Measurements from ENCODE around the gene PATJ.

GRCh38 chr1:61776091-61776490, 33.8 kb downstream of the PATJ start:
- no peak for TF ChIP-seq EP300 (IDR thresholded peaks at IDR 0.05)
- TF ChIP-seq CTCF (IDR thresholded peaks at IDR 0.05), result no peak
- TF ChIP-seq POLR2AphosphoS5 (IDR thresholded peaks at IDR 0.05), result no peak
